ENCODE measurements around the gene GRPEL1. TPM values are rescaled to one million over a fixed set of nuclear protein-coding genes. Genes with fewer than 3 reads are reported as not detected.
"Not testable (repeated sequence)": the region's sequence is repeated elsewhere in the genome, so short reads cannot be mapped to it uniquely, and the experiment has no call there.

GRPEL1 gene
- polyA plus RNA-seq, 1 of the 3 experiments (the other 2 are of a cell fraction) = 29.8 TPM

DNA sequence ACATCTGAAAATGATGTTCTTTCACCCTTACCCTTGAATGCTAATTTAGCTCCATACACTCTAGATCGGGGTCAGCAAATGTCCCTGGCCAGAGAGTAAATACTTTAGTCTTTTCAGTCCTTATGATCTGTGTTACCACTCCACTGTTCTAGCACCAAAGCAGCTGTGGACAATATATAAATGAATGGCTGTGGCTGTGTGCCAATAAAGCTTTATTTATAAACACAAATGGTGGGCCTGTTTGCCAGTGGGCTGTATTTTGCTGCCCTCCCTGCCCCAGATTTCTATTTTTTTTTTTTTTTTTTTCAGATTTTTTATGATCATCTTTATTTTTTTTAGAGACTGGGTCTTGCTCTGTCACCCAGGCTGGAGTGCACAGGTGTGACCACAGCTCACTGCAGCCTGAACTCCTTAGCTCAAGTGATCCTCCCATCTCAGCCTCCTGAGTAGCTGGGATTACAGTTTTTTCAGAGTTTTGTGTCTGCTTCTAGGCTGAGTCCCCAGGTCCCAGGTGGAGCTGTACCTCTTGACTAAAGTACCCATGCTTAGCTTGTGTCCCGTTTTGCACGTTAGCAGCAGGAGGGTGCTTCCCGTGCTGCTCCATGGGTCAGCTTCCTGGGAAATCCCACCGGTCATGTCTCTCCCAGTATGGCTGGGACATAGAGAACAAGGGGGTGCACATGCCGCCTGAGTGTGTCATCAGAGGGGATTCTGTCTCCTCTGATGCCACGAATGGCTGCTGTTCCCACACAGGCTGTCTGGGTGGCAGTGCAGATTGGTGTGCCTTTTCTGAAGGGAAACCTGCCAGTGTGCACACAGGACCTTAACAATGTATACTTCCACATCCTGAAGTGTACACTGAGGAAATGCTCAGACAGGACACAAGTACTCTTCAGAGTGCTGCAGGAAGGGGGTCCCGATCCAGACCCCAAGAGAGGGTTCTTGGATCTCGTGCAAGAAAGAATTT is 16.0 kb upstream of the GRPEL1 start:
- H3K27ac ChIP-seq (ENCODE audit: low read depth in 2 of 2, low read length in 1 of 2) = no peak overlapping the region
- H4K20me1 ChIP-seq (ENCODE audit: insufficient read depth) = no peaks in the 10 kb centered on the region
- H2AFZ ChIP-seq (ENCODE audit: low read depth) = peak overlapping the region; percentile 14; the same call in 1 of the 2 replicates
- peak overlapping the region in 1 of 2 experiments; percentile 16; a peak in 1 of 4 replicates for H3K4me3 ChIP-seq (ENCODE audit: low read depth in 2 of 2, low read length in 1 of 2)
- H3K79me2 ChIP-seq (ENCODE audit: insufficient read depth) = no peaks in the 10 kb centered on the region
- no peaks in the 10 kb centered on the region; a peak in 1 of 4 replicates for H3K4me1 ChIP-seq (ENCODE audit: control insufficient read depth in 1 of 2, insufficient read depth in 2 of 2, low read depth in 1 of 2, low read length in 1 of 2)
- H3K9me2 ChIP-seq = no peaks in the 10 kb centered on the region
- CTCF ChIA-PET = interaction anchor here (0.8 to 8.1 kb wide), 11 partner anchors 10 to 364 kb away, joined by 3 to 80 read pairs (median 4); partner anchors contain the start of gene GRPEL1
- no peaks in the 10 kb centered on the region for H3K27me3 ChIP-seq (ENCODE audit: insufficient read depth)
- TF ChIP-seq, protein P1, sequence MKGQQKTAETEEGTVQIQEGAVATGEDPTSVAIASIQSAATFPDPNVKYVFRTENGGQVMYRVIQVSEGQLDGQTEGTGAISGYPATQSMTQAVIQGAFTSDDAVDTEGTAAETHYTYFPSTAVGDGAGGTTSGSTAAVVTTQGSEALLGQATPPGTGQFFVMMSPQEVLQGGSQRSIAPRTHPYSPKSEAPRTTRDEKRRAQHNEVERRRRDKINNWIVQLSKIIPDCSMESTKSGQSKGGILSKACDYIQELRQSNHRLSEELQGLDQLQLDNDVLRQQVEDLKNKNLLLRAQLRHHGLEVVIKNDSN (IDR thresholded peaks at IDR 0.05; ENCODE audit: borderline replicate concordance, low read depth) = no peak
- TF ChIP-seq POLR2AphosphoS5 (IDR thresholded peaks at IDR 0.05; ENCODE audit: low read depth, low read length) = no peak
- TF ChIP-seq, protein P2, sequence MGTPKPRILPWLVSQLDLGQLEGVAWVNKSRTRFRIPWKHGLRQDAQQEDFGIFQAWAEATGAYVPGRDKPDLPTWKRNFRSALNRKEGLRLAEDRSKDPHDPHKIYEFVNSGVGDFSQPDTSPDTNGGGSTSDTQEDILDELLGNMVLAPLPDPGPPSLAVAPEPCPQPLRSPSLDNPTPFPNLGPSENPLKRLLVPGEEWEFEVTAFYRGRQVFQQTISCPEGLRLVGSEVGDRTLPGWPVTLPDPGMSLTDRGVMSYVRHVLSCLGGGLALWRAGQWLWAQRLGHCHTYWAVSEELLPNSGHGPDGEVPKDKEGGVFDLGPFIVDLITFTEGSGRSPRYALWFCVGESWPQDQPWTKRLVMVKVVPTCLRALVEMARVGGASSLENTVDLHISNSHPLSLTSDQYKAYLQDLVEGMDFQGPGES (IDR thresholded peaks at IDR 0.05; ENCODE audit: low read depth, low read length) = no peak
- TF ChIP-seq, protein P3, sequence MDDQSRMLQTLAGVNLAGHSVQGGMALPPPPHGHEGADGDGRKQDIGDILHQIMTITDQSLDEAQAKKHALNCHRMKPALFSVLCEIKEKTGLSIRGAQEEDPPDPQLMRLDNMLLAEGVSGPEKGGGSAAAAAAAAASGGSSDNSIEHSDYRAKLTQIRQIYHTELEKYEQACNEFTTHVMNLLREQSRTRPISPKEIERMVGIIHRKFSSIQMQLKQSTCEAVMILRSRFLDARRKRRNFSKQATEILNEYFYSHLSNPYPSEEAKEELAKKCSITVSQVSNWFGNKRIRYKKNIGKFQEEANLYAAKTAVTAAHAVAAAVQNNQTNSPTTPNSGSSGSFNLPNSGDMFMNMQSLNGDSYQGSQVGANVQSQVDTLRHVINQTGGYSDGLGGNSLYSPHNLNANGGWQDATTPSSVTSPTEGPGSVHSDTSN (IDR thresholded peaks at IDR 0.05) = no peak
- TF ChIP-seq CHD2 (IDR thresholded peaks at IDR 0.05; ENCODE audit: low read length, partially characterized antibody) = no peak
- TF ChIP-seq TAF1 (IDR thresholded peaks at IDR 0.05; ENCODE audit: borderline replicate concordance, low read depth, low read length) = no peak
- peak overlapping the region; percentile 20; the same call in 1 of the 2 replicates for H3K4me2 ChIP-seq
- H3K9me3 ChIP-seq = 0 out of 2 replicates have a peak, but pooled peaks cover 6% of the 10 kb centered on the region
- no peak overlapping the region for H3K9ac ChIP-seq
- H3F3A ChIP-seq (replicated peaks; ENCODE audit: insufficient read depth) = no peaks in the 10 kb centered on the region
- WGBS (ENCODE audit: low lambda C conversion rate) = 52% methylated on average over 9 of the region's 9 CpGs
- no peak for DNase-seq
- H3K36me3 ChIP-seq (replicated peaks in 1 of 2; ENCODE audit: control insufficient read depth in 1 of 2, insufficient read depth in 2 of 2, low read length in 1 of 2) = no peaks in the 10 kb centered on the region
- POLR2A ChIA-PET = no interaction called here

DNA sequence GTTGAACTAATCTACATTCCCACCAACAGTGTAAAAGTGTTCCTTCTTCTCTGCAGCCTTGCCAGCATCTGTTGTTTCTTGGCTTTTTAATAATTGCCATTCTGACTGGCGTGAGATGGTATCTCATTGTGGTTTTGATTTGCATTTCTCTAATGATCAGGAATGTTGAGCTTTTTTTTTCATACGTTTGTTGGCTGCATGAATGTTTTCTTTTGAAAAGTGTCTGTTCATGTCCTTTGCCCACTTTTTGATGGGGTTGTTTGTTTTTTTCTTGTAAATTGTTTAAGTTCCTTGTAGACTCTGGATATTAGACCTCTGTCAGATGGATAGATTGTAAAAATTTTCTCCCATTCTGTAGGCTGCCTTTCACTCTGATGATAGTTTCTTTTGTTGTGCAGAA is 12.0 kb upstream of the GRPEL1 start:
- H3K79me2 ChIP-seq (ENCODE audit: insufficient read depth); POLR2A ChIA-PET; H3F3A ChIP-seq (replicated peaks; ENCODE audit: insufficient read depth); H4K20me1 ChIP-seq (ENCODE audit: insufficient read depth); H3K27me3 ChIP-seq (ENCODE audit: insufficient read depth); H3K4me3 ChIP-seq (ENCODE audit: low read depth in 2 of 2, low read length in 1 of 2); H3K4me2 ChIP-seq; H3K9ac ChIP-seq; H3K9me3 ChIP-seq; H3K27ac ChIP-seq (ENCODE audit: low read depth in 2 of 2, low read length in 1 of 2); H3K36me3 ChIP-seq (replicated peaks in 1 of 2; ENCODE audit: control insufficient read depth in 1 of 2, insufficient read depth in 2 of 2, low read length in 1 of 2); H3K4me1 ChIP-seq (ENCODE audit: control insufficient read depth in 1 of 2, insufficient read depth in 2 of 2, low read depth in 1 of 2, low read length in 1 of 2); DNase-seq; H3K9me2 ChIP-seq; H2AFZ ChIP-seq (ENCODE audit: low read depth): not testable (repeated sequence)
- 29% methylated on average over 2 of the region's 2 CpGs for WGBS (ENCODE audit: low lambda C conversion rate)
- CTCF ChIA-PET = interaction anchor here (0.7 to 8.1 kb wide), 7 partner anchors 10 to 359 kb away, joined by 3 to 80 read pairs (median 4); partner anchors contain the start of gene GRPEL1

DNA sequence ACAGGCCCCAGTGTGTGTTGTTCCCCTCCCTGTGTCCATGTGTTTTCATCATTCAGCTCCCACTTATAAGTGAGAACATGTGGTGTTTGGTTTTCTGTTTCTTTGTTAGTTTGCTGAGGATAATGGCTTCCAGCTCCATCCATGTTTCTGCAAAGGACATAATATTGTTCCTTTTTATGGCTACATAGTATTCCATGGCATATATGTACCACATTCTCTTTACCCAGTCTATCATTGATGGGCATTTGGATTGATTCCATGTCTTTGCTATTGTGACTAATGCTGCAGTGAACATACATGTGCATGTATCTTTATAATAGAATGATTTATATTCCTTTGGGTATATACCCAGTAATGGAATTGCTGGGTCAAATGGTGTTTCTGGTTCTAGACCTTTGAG is 11.6 kb upstream of the GRPEL1 start:
- H3K27me3 ChIP-seq (ENCODE audit: insufficient read depth); H3K36me3 ChIP-seq (replicated peaks in 1 of 2; ENCODE audit: control insufficient read depth in 1 of 2, insufficient read depth in 2 of 2, low read length in 1 of 2); H3K4me3 ChIP-seq (ENCODE audit: low read depth in 2 of 2, low read length in 1 of 2); H3K9ac ChIP-seq; H3F3A ChIP-seq (replicated peaks; ENCODE audit: insufficient read depth); H3K79me2 ChIP-seq (ENCODE audit: insufficient read depth); H3K9me3 ChIP-seq; DNase-seq; H4K20me1 ChIP-seq (ENCODE audit: insufficient read depth); H3K4me1 ChIP-seq (ENCODE audit: control insufficient read depth in 1 of 2, insufficient read depth in 2 of 2, low read depth in 1 of 2, low read length in 1 of 2); H3K9me2 ChIP-seq; H3K4me2 ChIP-seq; H2AFZ ChIP-seq (ENCODE audit: low read depth); POLR2A ChIA-PET; H3K27ac ChIP-seq (ENCODE audit: low read depth in 2 of 2, low read length in 1 of 2): not testable (repeated sequence)
- CTCF ChIA-PET = interaction anchor here (1.2 to 8.1 kb wide), 4 partner anchors 9 to 359 kb away, joined by 3 to 80 read pairs (median 12); partner anchors contain the start of gene GRPEL1

All from SK-N-SH (cell line).